ENCODE data around the gene SIAH2. TPM values are rescaled to one million over a fixed set of nuclear protein-coding genes. Genes with fewer than 3 reads are reported as not detected.

SIAH2 gene, protein sequence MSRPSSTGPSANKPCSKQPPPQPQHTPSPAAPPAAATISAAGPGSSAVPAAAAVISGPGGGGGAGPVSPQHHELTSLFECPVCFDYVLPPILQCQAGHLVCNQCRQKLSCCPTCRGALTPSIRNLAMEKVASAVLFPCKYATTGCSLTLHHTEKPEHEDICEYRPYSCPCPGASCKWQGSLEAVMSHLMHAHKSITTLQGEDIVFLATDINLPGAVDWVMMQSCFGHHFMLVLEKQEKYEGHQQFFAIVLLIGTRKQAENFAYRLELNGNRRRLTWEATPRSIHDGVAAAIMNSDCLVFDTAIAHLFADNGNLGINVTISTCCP
- 31.7 TPM for total RNA-seq (2013)
- 10 to 100 TPM; 24.6 to 43.5 (median 28.2) TPM for polyA plus RNA-seq
- polyA minus RNA-seq, result 30.8 and 45.9 TPM in 2 replicates
- 41.8 to 96.0 (median 50.3) reads per million in 11 experiments for total RNA-seq

DNA sequence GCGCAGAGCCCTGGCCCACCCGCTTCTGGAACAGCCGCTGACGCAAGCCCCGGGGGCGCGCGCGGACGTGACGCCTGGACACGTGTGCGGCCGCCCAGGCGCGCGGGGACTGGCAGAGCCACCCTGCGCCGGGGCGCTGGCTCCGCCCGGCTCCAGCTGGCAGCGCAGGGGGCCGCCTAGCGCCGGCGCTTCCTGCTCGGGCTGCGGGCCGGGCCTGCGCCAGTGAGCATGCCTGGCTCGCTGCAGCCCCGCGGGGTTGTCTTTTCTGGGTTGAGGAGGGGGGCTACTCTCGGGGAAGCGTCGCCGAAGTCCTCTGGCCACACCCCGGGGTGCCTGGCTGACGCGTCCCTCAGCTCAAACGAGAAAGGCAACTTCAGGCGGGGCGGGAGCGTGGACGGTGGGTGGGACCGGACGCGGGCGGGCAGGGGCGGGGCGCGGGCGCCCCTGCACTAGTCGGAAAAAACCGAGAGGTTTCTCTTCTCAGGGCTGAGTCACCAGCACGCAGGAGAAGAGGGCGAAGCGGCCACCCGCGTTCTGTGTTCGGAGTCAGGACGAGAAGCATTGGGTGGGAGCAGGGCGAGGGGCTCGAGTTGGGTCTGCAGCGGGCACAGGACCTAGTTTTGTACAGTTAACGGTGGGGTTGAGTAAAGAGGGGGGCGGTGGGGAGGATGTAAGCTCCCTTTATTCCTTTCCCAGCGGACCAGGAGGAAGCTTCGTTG, at the start of gene SIAH2:
Gene SIAH2 (minus strand): TSS at position 48 of the 719 bp plus-strand sequence. CDS start 320 bp downstream, outside the sequence.
- TF ChIP-seq, protein P1, sequence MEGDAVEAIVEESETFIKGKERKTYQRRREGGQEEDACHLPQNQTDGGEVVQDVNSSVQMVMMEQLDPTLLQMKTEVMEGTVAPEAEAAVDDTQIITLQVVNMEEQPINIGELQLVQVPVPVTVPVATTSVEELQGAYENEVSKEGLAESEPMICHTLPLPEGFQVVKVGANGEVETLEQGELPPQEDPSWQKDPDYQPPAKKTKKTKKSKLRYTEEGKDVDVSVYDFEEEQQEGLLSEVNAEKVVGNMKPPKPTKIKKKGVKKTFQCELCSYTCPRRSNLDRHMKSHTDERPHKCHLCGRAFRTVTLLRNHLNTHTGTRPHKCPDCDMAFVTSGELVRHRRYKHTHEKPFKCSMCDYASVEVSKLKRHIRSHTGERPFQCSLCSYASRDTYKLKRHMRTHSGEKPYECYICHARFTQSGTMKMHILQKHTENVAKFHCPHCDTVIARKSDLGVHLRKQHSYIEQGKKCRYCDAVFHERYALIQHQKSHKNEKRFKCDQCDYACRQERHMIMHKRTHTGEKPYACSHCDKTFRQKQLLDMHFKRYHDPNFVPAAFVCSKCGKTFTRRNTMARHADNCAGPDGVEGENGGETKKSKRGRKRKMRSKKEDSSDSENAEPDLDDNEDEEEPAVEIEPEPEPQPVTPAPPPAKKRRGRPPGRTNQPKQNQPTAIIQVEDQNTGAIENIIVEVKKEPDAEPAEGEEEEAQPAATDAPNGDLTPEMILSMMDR (IDR thresholded peaks at IDR 0.05), result no peak
- H3K9me3 ChIP-seq (replicated peaks in 1 of 2; ENCODE audit: control insufficient read depth in 1 of 2, insufficient read depth in 1 of 2, low read length in 2 of 2), result no peaks in the 10 kb centered on the region
- peaks cover 42% of the 10 kb centered on the region for H3K79me2 ChIP-seq (ENCODE audit: insufficient read depth, low read length)
- peaks cover 0 to 3% (median 0%) of the 10 kb centered on the region in 3 donors for H3K27me3 Mint-ChIP-seq (ENCODE audit: low read depth in 3 of 3)
- H3K4me3 Mint-ChIP-seq, result peak within 1 kb of the TSS; percentile 97
- H3K4me1 Mint-ChIP-seq, result peaks cover 39% of the 10 kb centered on the region
- WGBS (ENCODE audit: insufficient coverage), result 0% methylated on average over 63 of the region's 70 CpGs
- peak within 1 kb of the TSS; percentile 100 for H3K27ac Mint-ChIP-seq
- intact Hi-C loops (cut with micrococcal nuclease), result loop anchor here (5.0 to 10.0 kb wide), 4 partner anchors 158 to 358 kb away; partner anchors contain the start of genes EIF2A (in 2 of the 2), SELENOT (in 2 of the 2), SERP1 (in 2 of the 2) and TSC22D2 (in 1 of the 2)
- peak within 1 kb of the TSS; percentile 100 for H3K27ac ChIP-seq (ENCODE audit: low read depth in 1 of 2, low read length in 2 of 2)
- peak within 1 kb of the TSS; percentile 79 for H3K4me2 ChIP-seq (replicated peaks; ENCODE audit: extremely low read depth, low read length, poor library complexity, severe bottlenecking)
- H3K36me3 ChIP-seq (replicated peaks in 1 of 2; ENCODE audit: control insufficient read depth in 1 of 2, insufficient read depth in 2 of 2, low read length in 2 of 2), result peaks cover 0 to 1% of the 10 kb centered on the region in 2 donors
- no peaks in the 10 kb centered on the region for H4K20me1 ChIP-seq (ENCODE audit: insufficient read depth, low read length)
- H3K27me3 ChIP-seq (ENCODE audit: control insufficient read depth in 2 of 2, insufficient read depth in 2 of 2, low read length in 2 of 2), result no peaks in the 10 kb centered on the region
- peak within 1 kb of the TSS; percentile 82 to 86 (median 84) for H3K4me3 ChIP-seq (replicated peaks in 1 of 3; ENCODE audit: low read depth in 2 of 3, low read length in 3 of 3)
- H3K9ac ChIP-seq (ENCODE audit: insufficient read depth, low read length, poor library complexity, severe bottlenecking), result peak within 1 kb of the TSS; percentile 95
- no peaks in the 10 kb centered on the region for H3K9me3 Mint-ChIP-seq
- H3K36me3 Mint-ChIP-seq, result peaks cover 5 to 7% of the 10 kb centered on the region in 2 donors
- peaks cover 36 to 41% of the 10 kb centered on the region in 2 donors for H3K4me1 ChIP-seq (ENCODE audit: control insufficient read depth in 1 of 2, insufficient read depth in 2 of 2, low read length in 2 of 2)
- peak; percentile 91 to 93 (median 92) for DNase-seq
- H2AFZ ChIP-seq (ENCODE audit: insufficient read depth, low read depth, low read length, poor library complexity, severe bottlenecking), result peak within 1 kb of the TSS; percentile 81

- intact Hi-C loops (cut with micrococcal nuclease), result no loop called here
- H3K27ac Mint-ChIP-seq, result no peak overlapping the region
- Histone ChIP-seq H3K27ac (ENCODE audit: low read depth in 1 of 2, low read length in 2 of 2) (no peak overlapping the region), H3K9me3 (replicated peaks in 1 of 2; ENCODE audit: control insufficient read depth in 1 of 2, insufficient read depth in 1 of 2, low read length in 2 of 2) (no peaks in the 10 kb centered on the region), H3K36me3 (replicated peaks in 1 of 2; ENCODE audit: control insufficient read depth in 1 of 2, insufficient read depth in 2 of 2, low read length in 2 of 2) (no peaks in the 10 kb centered on the region), H3K27me3 (ENCODE audit: control insufficient read depth in 2 of 2, insufficient read depth in 2 of 2, low read length in 2 of 2) (no peaks in the 10 kb centered on the region), H3K4me1 (ENCODE audit: control insufficient read depth in 1 of 2, insufficient read depth in 2 of 2, low read length in 2 of 2) (no peaks in the 10 kb centered on the region), H4K20me1 (ENCODE audit: insufficient read depth, low read length) (no peaks in the 10 kb centered on the region), H3K4me2 (replicated peaks; ENCODE audit: extremely low read depth, low read length, poor library complexity, severe bottlenecking) (no peak overlapping the region), H3K79me2 (ENCODE audit: insufficient read depth, low read length) (no peaks in the 10 kb centered on the region), H3K9ac (ENCODE audit: insufficient read depth, low read length, poor library complexity, severe bottlenecking) (no peak overlapping the region), H3K4me3 (replicated peaks in 1 of 3; ENCODE audit: low read depth in 2 of 3, low read length in 3 of 3) (no peak overlapping the region), H2AFZ (ENCODE audit: insufficient read depth, low read depth, low read length, poor library complexity, severe bottlenecking) (no peak overlapping the region)
- 96% methylated on average over 2 of the region's 5 CpGs for WGBS (ENCODE audit: insufficient coverage)
- no peak overlapping the region for H3K4me3 Mint-ChIP-seq
- H3K36me3 Mint-ChIP-seq, result no peaks in the 10 kb centered on the region
- peaks cover 0 to 2% (median 0%) of the 10 kb centered on the region in 7 donors for H3K9me3 Mint-ChIP-seq
- peaks cover 1 to 6% (median 2%) of the 10 kb centered on the region in 3 donors for H3K27me3 Mint-ChIP-seq (ENCODE audit: low read depth in 3 of 3)
- H3K4me1 Mint-ChIP-seq, result no peaks in the 10 kb centered on the region
- TF ChIP-seq, protein P1 (IDR thresholded peaks at IDR 0.05), result no peak
- DNase-seq, result no peak
Observed at GRCh38 chr3:150811984-150812383, 49.0 kb upstream of the SIAH2 start.

All from CD14-positive monocyte (primary cell).